H1 (cell line): ENCODE data around the gene MYL3. TPM values are rescaled to one million over a fixed set of nuclear protein-coding genes. Genes with fewer than 3 reads are reported as not detected.

Experiments
- CTCF ChIA-PET: fragments of 300-600 bp; sonication (Branson Sonifier 250); formaldehyde crosslinking; loops from one replicate; lab custom pipeline; 2021; ENCODE audit not compliant: partially characterized antibody; lab: Charles Lee
- POLR2A ChIA-PET: fragments of 300-600 bp; sonication (Branson Sonifier 250); formaldehyde crosslinking; loops from one replicate; lab custom pipeline; 2021; ENCODE audit warnings: inconsistent platforms; ENCODE audit not compliant: partially characterized antibody; lab: Charles Lee
- DNase-seq, 2 experiments: peaks; one replicate each; pipeline versions ENCODE4 v3.0.0 to v3.0.0-alpha.2; 2010 to 2022; ENCODE audit warnings: low spot score in 2 of 2, low read depth in 1 of 2, mixed read lengths in 1 of 2
- FAIRE-seq: peaks from 2 replicates; lab custom pipeline; 2011; peaks lifted over from hg19 to GRCh38; lab: Jason Lieb, UNC
- H2AFZ ChIP-seq: 2 replicates; pipeline ENCODE4 v1.8.1; 2012; ENCODE audit warnings: low read length, inconsistent platforms
- H2AK5ac ChIP-seq: 2 replicates; pipeline ENCODE4 v1.6.1; 2013; ENCODE audit warnings: low read depth, low read length
- H2BK120ac ChIP-seq: replicated peaks from 2 replicates; pipeline ENCODE3; 2013; ENCODE audit warnings: low read depth, low read length, inconsistent platforms
- H2BK12ac ChIP-seq: 2 replicates; pipeline ENCODE4 v1.6.1; 2013; ENCODE audit warnings: low read depth, low read length
- H2BK15ac ChIP-seq: 2 replicates; pipeline ENCODE4 v1.6.1; 2013; ENCODE audit warnings: low read length
- H2BK20ac ChIP-seq: 2 replicates; pipeline ENCODE4 v1.6.1; 2013; ENCODE audit warnings: low read length
- H2BK5ac ChIP-seq: 2 replicates; pipeline ENCODE4 v1.6.1; 2013; ENCODE audit warnings: low read depth, low read length
- H3K14ac ChIP-seq: 2 replicates; pipeline ENCODE4 v1.6.1; 2013; ENCODE audit warnings: inconsistent platforms; ENCODE audit not compliant: insufficient read length
- H3K18ac ChIP-seq: 2 replicates; pipeline ENCODE4 v1.6.1; 2013; ENCODE audit warnings: low read length; ENCODE audit errors: extremely low read depth
- H3K23ac ChIP-seq: 2 replicates; pipeline ENCODE4 v1.6.1; 2013; ENCODE audit warnings: inconsistent platforms; ENCODE audit not compliant: insufficient read length
- H3K23me2 ChIP-seq: 2 replicates; pipeline ENCODE4 v1.6.1; 2013; ENCODE audit warnings: low read depth, low read length
- H3K27ac ChIP-seq: 2 replicates; pipeline ENCODE4 v1.6.1; 2011; ENCODE audit warnings: low read depth, low read length, inconsistent platforms
- H3K27me3 ChIP-seq, 4 experiments: replicated peaks in 1 of 4; 1 replicate in 1 of 4; 2 replicates in 3 of 4; pipeline versions ENCODE4 v1.6.1 to v1.8.1; 2011 to 2013; ENCODE audit warnings: low read length in 3 of 4, mild to moderate bottlenecking in 3 of 4, inconsistent platforms in 2 of 4, mixed read lengths in 2 of 4, moderate library complexity in 1 of 4; ENCODE audit not compliant: control insufficient read depth in 3 of 4, insufficient read depth in 3 of 4; ENCODE audit errors: extremely low read depth in 1 of 4
- H3K36me3 ChIP-seq, 4 experiments: 2 replicates each; pipeline versions ENCODE4 v1.6.1 to v1.8.1; 2011 to 2013; ENCODE audit warnings: mild to moderate bottlenecking in 4 of 4, low read length in 3 of 4, moderate library complexity in 2 of 4, control low read depth in 1 of 4, inconsistent platforms in 1 of 4; ENCODE audit not compliant: insufficient read depth in 4 of 4, control insufficient read depth in 2 of 4
- H3K4ac ChIP-seq: replicated peaks from 2 replicates; pipeline ENCODE3; 2013; ENCODE audit warnings: low read length, low read depth, mixed read lengths, inconsistent platforms; ENCODE audit not compliant: insufficient read length
- H3K4me1 ChIP-seq, 4 experiments: replicated peaks in 1 of 4; 1 replicate in 1 of 4; 2 replicates in 3 of 4; pipeline versions ENCODE4 v1.6.1 to v1.8.1; 2011 to 2013; ENCODE audit warnings: low read length in 3 of 4, inconsistent platforms in 2 of 4, mixed read lengths in 1 of 4; ENCODE audit not compliant: insufficient read depth in 4 of 4, control insufficient read depth in 3 of 4
- H3K4me2 ChIP-seq, 2 experiments: 2 replicates each; pipeline versions ENCODE4 v1.6.1 to v1.8.1; 2011 to 2013; ENCODE audit warnings: low read depth in 2 of 2, low read length in 2 of 2, control low read depth in 1 of 2, inconsistent platforms in 1 of 2, mild to moderate bottlenecking in 1 of 2; ENCODE audit not compliant: insufficient read depth in 1 of 2
- H3K4me3 ChIP-seq, 4 experiments: fragments of 200-600, 300-600 bp in 1 of 4; sonication (generic), shearing (Covaris generic), sonication (Bioruptor Twin) in 1 of 4; 2 replicates each; pipeline versions ENCODE4 v1.5.1 to v1.8.1; 2011 to 2016; ENCODE audit warnings: low read length in 4 of 4, low read depth in 3 of 4, control low read depth in 2 of 4, inconsistent platforms in 2 of 4, mild to moderate bottlenecking in 2 of 4, mixed read lengths in 1 of 4, moderate library complexity in 1 of 4; ENCODE audit not compliant: insufficient read depth in 2 of 4; ENCODE audit errors: extremely low read depth in 1 of 4
- H3K56ac ChIP-seq: replicated peaks from 2 replicates; pipeline ENCODE3; 2013; ENCODE audit warnings: low read depth, mild to moderate bottlenecking, mixed read lengths, low read length, inconsistent platforms; ENCODE audit not compliant: insufficient read length
- H3K79me1 ChIP-seq: 2 replicates; pipeline ENCODE4 v1.6.1; 2013; ENCODE audit warnings: low read depth, low read length, control low read depth
- H3K79me2 ChIP-seq, 2 experiments: 2 replicates each; pipeline versions ENCODE4 v1.6.1 to v1.8.1; 2012 to 2013; ENCODE audit warnings: low read length in 2 of 2, mild to moderate bottlenecking in 2 of 2, inconsistent platforms in 1 of 2; ENCODE audit not compliant: insufficient read depth in 2 of 2, control insufficient read depth in 1 of 2
- H3K9ac ChIP-seq, 4 experiments: replicated peaks in 1 of 4; 1 replicate in 1 of 4; 2 replicates in 3 of 4; pipeline versions ENCODE4 v1.6.1 to v1.8.1; 2011 to 2013; ENCODE audit warnings: low read depth in 3 of 4, low read length in 3 of 4, control low read depth in 2 of 4, mild to moderate bottlenecking in 2 of 4, moderate library complexity in 2 of 4, inconsistent platforms in 1 of 4; ENCODE audit errors: extremely low read depth in 1 of 4
- H3K9me3 ChIP-seq, 2 experiments: 2 replicates each; pipeline versions ENCODE4 v1.6.1 to v1.8.1; 2012 to 2013; ENCODE audit warnings: mild to moderate bottlenecking in 2 of 2, moderate library complexity in 2 of 2, control low read depth in 1 of 2, inconsistent platforms in 1 of 2, low read depth in 1 of 2, low read length in 1 of 2, mixed read lengths in 1 of 2; ENCODE audit not compliant: insufficient read depth in 2 of 2
- H4K20me1 ChIP-seq, 2 experiments: replicated peaks in 1 of 2; 2 replicates each; pipeline versions ENCODE3 to v1.8.1; 2011 to 2013; ENCODE audit warnings: inconsistent platforms in 2 of 2, low read length in 2 of 2, mild to moderate bottlenecking in 1 of 2; ENCODE audit not compliant: insufficient read depth in 2 of 2, control insufficient read depth in 1 of 2
- H4K5ac ChIP-seq: 2 replicates; pipeline ENCODE4 v1.6.1; 2013; ENCODE audit warnings: low read length, low read depth, mixed read lengths, inconsistent platforms; ENCODE audit not compliant: insufficient read length
- H4K8ac ChIP-seq: 2 replicates; pipeline ENCODE4 v1.8.0; 2013; ENCODE audit warnings: mild to moderate bottlenecking, moderate library complexity, low read length, inconsistent platforms; ENCODE audit not compliant: insufficient read depth; ENCODE audit errors: extremely low read depth
- H4K91ac ChIP-seq: replicated peaks from 2 replicates; pipeline ENCODE3; 2013; ENCODE audit warnings: low read length, mixed read lengths, inconsistent platforms; ENCODE audit not compliant: insufficient read length
- ATF3 ChIP-seq: IDR thresholded peaks from 2 replicates; pipeline ENCODE4 v1.6.1; 2011; ENCODE audit warnings: low read depth, mild to moderate bottlenecking, low read length; ENCODE audit not compliant: insufficient read depth
- CHD2 ChIP-seq: IDR thresholded peaks from 2 replicates; pipeline ENCODE4 v1.6.1; 2012; ENCODE audit warnings: low read length, improper control_type of control experiment
- WGBS, 2 experiments: shearing (Covaris generic) in 1 of 2; methylation state at CpG; one replicate each; pipeline versions ENCODE4 v1.1.6 to v1.1.7; 2013 to 2015; ENCODE audit warnings: low lambda C conversion rate in 2 of 2, mixed read lengths in 2 of 2, inconsistent platforms in 1 of 2, low coverage in 1 of 2, missing lambda C conversion rate in 1 of 2; ENCODE audit not compliant: insufficient replicate concordance in 2 of 2, insufficient coverage in 1 of 2, insufficient read length in 1 of 2; ENCODE audit errors: extremely low coverage in 1 of 2, missing lambda C conversion rate in 1 of 2; 5-methylcytosine and 5-hydroxymethylcytosine counted together
- polyA plus RNA-seq, 7 experiments: library from polyadenylated mRNA; depleted of rRNA in 3 of 7; stranded (reverse) in 5 of 7; unstranded in 2 of 7; fragments of >200 nt in 5 of 7; fragments of 200-250 nt in 2 of 7; gene quantifications; 1 replicate in 5 of 7; 2 replicates in 1 of 7; 4 replicates in 1 of 7; pipeline versions ENCODE4 v1.2.1 to v1.2.3, GENCODE V29; 2011 to 2013; ENCODE audit warnings: missing spikeins in 2 of 7, mixed read lengths in 2 of 7
- total RNA-seq: library from RNA; stranded (reverse); fragmentation: NEBNext Ultra II Directional; extraction: Animal tissue kit (Norgen Biotek cat#: 25700); gene quantifications from 2 replicates; pipeline ENCODE4 v1.2.1, GENCODE V29; 2021
- TF ChIP-seq, protein P1 (sequence below): IDR thresholded peaks from 2 replicates; pipeline ENCODE4 v1.6.1; 2012; ENCODE audit warnings: low read length, inconsistent platforms

Gene MYL3
- total and polyA plus RNA-seq, 2 of the 8 experiments (the other 6 are each of a cell fraction or from before 2014, with no cell fraction given) = 0.06 TPM; not detected in 1

GRCh38 chr3:46897031-46897430 is 33.8 kb upstream of the MYL3 start:
- WGBS, 2 experiments = 74% methylated on average over 2 of the region's 2 CpGs; no CpG with 5 or more reads in 1 of the 2 experiments
- FAIRE-seq = no peak
- H3K4ac ChIP-seq = no peak overlapping the region

More at GRCh38 chr3:46897031-46897430, 33.8 kb upstream of the MYL3 start:
- H4K8ac ChIP-seq = no peak overlapping the region
- no peak overlapping the region for H2BK12ac ChIP-seq
- no peak overlapping the region for H3K56ac ChIP-seq
- no peak overlapping the region for H3K23ac ChIP-seq
- H4K5ac ChIP-seq = no peak overlapping the region
- H3K4me2 ChIP-seq = no peak overlapping the region
- peaks cover 4 to 15% (median 10%) of the 10 kb centered on the region in 4 experiments for H3K4me1 ChIP-seq
- no peak overlapping the region for H2BK20ac ChIP-seq
- H3K36me3 ChIP-seq = no peaks in the 10 kb centered on the region
- H4K20me1 ChIP-seq = peaks cover 0 to 2% of the 10 kb centered on the region in 2 experiments
- no peak overlapping the region for H2AK5ac ChIP-seq
- H3K9me3 ChIP-seq = no peaks in the 10 kb centered on the region
- no peak for DNase-seq
- ChIA-PET CTCF (interaction anchor here (0.7 to 13.3 kb wide), 10 partner anchors 9 to 189 kb away, joined by 3 to 91 read pairs (median 8); no protein-coding TSS in a partner anchor), POLR2A (no interaction called here)
- no peak overlapping the region for H4K91ac ChIP-seq
- no peak overlapping the region for H2BK5ac ChIP-seq
- no peaks in the 10 kb centered on the region for H3K79me2 ChIP-seq
- H3K9ac ChIP-seq = no peak overlapping the region
- H3K18ac ChIP-seq = no peak overlapping the region
- H3K27ac ChIP-seq = no peak overlapping the region
- no peaks in the 10 kb centered on the region for H3K79me1 ChIP-seq
- TF ChIP-seq CHD2 (no peak), ATF3 (no peak)
- TF ChIP-seq, protein P1, sequence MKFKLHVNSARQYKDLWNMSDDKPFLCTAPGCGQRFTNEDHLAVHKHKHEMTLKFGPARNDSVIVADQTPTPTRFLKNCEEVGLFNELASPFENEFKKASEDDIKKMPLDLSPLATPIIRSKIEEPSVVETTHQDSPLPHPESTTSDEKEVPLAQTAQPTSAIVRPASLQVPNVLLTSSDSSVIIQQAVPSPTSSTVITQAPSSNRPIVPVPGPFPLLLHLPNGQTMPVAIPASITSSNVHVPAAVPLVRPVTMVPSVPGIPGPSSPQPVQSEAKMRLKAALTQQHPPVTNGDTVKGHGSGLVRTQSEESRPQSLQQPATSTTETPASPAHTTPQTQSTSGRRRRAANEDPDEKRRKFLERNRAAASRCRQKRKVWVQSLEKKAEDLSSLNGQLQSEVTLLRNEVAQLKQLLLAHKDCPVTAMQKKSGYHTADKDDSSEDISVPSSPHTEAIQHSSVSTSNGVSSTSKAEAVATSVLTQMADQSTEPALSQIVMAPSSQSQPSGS = no peak
- H3K4me3 ChIP-seq = no peak overlapping the region
- peaks cover 9% of the 10 kb centered on the region; the same call in 1 of the 2 replicates for H3K23me2 ChIP-seq
- no peak overlapping the region for H3K14ac ChIP-seq
- no peak overlapping the region for H2BK15ac ChIP-seq
- no peak overlapping the region for H2AFZ ChIP-seq
- H3K27me3 ChIP-seq = peaks cover 2 to 53% (median 36%) of the 10 kb centered on the region in 4 experiments
- no peak overlapping the region for H2BK120ac ChIP-seq
